HUES6 (cell line): ENCODE results near the gene DUOX2.
A peak's percentile ranks its signal among the peaks of the same experiment; 100 is the strongest.
"Not testable (repeated sequence)": the region's sequence is repeated elsewhere in the genome, so short reads cannot be mapped to it uniquely, and the experiment has no call there.

ENCODE experiments used
- H3K27ac ChIP-seq: 2 replicates; pipeline ENCODE4 v1.7.0; 2013; ENCODE audit warnings: low read depth, mild to moderate bottlenecking, low read length, inconsistent platforms
- H3K27me3 ChIP-seq: 2 replicates; pipeline ENCODE4 v1.6.1; 2013; ENCODE audit warnings: low read length; ENCODE audit not compliant: control insufficient read depth, insufficient read depth
- H3K36me3 ChIP-seq: 2 replicates; pipeline ENCODE4 v1.6.1; 2013; ENCODE audit warnings: low read length; ENCODE audit not compliant: control insufficient read depth, insufficient read depth
- H3K4me1 ChIP-seq: 2 replicates; pipeline ENCODE4 v1.6.1; 2013; ENCODE audit warnings: low read length; ENCODE audit not compliant: control insufficient read depth, insufficient read depth
- H3K4me3 ChIP-seq: 2 replicates; pipeline ENCODE4 v1.5.1; 2013; ENCODE audit warnings: low read depth, low read length
- H3K9ac ChIP-seq: one replicate; pipeline ENCODE4 v1.6.1; 2013; ENCODE audit warnings: mild to moderate bottlenecking, low read length
- H3K9me3 ChIP-seq: 2 replicates; pipeline ENCODE4 v1.6.1; 2013; ENCODE audit warnings: low read depth, low read length; ENCODE audit not compliant: control insufficient read depth, insufficient read depth

DUOX2 gene

GRCh38 chr15:45138814-45139765, 25.1 kb upstream of the DUOX2 start:
- no peaks in the 10 kb centered on the region for H3K4me1 ChIP-seq
- no peak overlapping the region for H3K4me3 ChIP-seq
- no peak overlapping the region for H3K27ac ChIP-seq
- H3K36me3 ChIP-seq = no peaks in the 10 kb centered on the region
- peaks cover 33% of the 10 kb centered on the region for H3K27me3 ChIP-seq
- H3K9me3 ChIP-seq = no peaks in the 10 kb centered on the region
- H3K9ac ChIP-seq = no peak overlapping the region

DNA sequence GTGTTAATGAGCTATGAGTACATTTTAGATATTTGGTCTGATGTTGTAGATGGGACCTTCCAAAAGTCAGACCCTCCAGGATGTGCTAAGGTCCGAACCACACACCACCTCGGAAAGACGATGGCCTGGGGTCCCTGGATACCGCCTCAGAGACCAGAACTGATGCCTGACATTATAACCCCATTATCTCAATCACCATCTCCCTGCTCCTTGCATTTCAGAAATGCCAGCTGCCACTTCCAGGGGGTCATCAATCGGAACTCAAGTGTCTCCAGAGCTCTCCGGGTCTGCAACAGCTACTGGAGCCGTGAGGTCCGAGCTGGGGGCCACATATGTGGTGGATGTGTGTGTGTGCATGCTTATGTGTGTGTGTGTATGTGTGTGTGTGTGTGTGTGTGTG, 23.7 kb upstream of the DUOX2 start:
- H3K36me3 ChIP-seq = no peaks in the 10 kb centered on the region
- no peaks in the 10 kb centered on the region for H3K9me3 ChIP-seq
- no peak overlapping the region for H3K4me3 ChIP-seq
- H3K9ac ChIP-seq = no peak overlapping the region
- no peaks in the 10 kb centered on the region for H3K4me1 ChIP-seq
- H3K27me3 ChIP-seq = peaks cover 47% of the 10 kb centered on the region
- H3K27ac ChIP-seq = no peak overlapping the region

- Histone ChIP-seq H3K9me3 (no peaks in the 10 kb centered on the region), H3K9ac (no peak overlapping the region), H3K4me1 (no peaks in the 10 kb centered on the region), H3K36me3 (no peaks in the 10 kb centered on the region), H3K27ac (no peak overlapping the region), H3K27me3 (peaks cover 60% of the 10 kb centered on the region), H3K4me3 (no peak overlapping the region)
Measured at GRCh38 chr15:45136378-45136764, 22.4 kb upstream of the DUOX2 start.

- H3K4me1 ChIP-seq, H3K4me3 ChIP-seq, H3K27ac ChIP-seq, H3K36me3 ChIP-seq, H3K9ac ChIP-seq, H3K9me3 ChIP-seq: not testable (repeated sequence)
- H3K27me3 ChIP-seq = peaks cover 66% of the 10 kb centered on the region
Measured at GRCh38 chr15:45135705-45136377, 21.9 kb upstream of the DUOX2 start.

- no peak overlapping the region for H3K27ac ChIP-seq
- peaks cover 75% of the 10 kb centered on the region for H3K27me3 ChIP-seq
- H3K9me3 ChIP-seq = no peaks in the 10 kb centered on the region
- peak overlapping the region; percentile 38 for H3K4me3 ChIP-seq
- no peaks in the 10 kb centered on the region for H3K36me3 ChIP-seq
- H3K4me1 ChIP-seq = peaks cover 7% of the 10 kb centered on the region; the same call in 1 of the 2 replicates
- no peak overlapping the region for H3K9ac ChIP-seq
Measured at GRCh38 chr15:45134682-45135604, 21.0 kb upstream of the DUOX2 start.

- Histone ChIP-seq H3K4me1 (peaks cover 8% of the 10 kb centered on the region; the same call in 1 of the 2 replicates), H3K9me3 (no peaks in the 10 kb centered on the region), H3K27ac (no peak overlapping the region), H3K36me3 (no peaks in the 10 kb centered on the region), H3K4me3 (no peak overlapping the region), H3K9ac (no peak overlapping the region), H3K27me3 (peaks cover 84% of the 10 kb centered on the region)
Measured at GRCh38 chr15:45134046-45134445, 20.1 kb upstream of the DUOX2 start.

DNA sequence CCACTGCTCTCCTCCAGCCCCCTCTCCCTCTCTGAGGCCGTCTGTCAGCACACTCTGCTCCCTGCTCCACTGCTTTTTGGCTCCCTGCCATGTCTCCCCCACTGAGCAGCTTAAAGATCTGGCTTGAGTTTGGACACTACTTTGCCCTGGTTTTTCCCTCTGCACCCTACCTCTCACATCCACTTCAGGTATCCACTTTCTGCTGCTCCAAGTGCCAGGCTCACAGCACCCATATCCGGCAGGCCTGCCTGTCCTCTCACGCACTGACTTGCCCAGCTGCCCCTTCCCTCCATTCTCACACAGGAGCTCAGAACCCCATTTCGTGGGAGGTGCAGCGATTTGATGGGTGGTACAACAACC, 19.6 kb upstream of the DUOX2 start:
- Histone ChIP-seq H3K27me3 (peaks cover 89% of the 10 kb centered on the region), H3K9me3 (no peaks in the 10 kb centered on the region), H3K4me3 (no peak overlapping the region), H3K9ac (no peak overlapping the region), H3K4me1 (peaks cover 8% of the 10 kb centered on the region; the same call in 1 of the 2 replicates), H3K36me3 (no peaks in the 10 kb centered on the region), H3K27ac (no peak overlapping the region)

- no peak overlapping the region for H3K27ac ChIP-seq
- H3K9ac ChIP-seq = no peak overlapping the region
- peaks cover 93% of the 10 kb centered on the region for H3K27me3 ChIP-seq
- H3K4me1 ChIP-seq = peaks cover 8% of the 10 kb centered on the region; the same call in 1 of the 2 replicates
- H3K36me3 ChIP-seq = no peaks in the 10 kb centered on the region
- H3K9me3 ChIP-seq = no peaks in the 10 kb centered on the region
- H3K4me3 ChIP-seq = no peak overlapping the region
Measured at GRCh38 chr15:45132844-45133560, 19.0 kb upstream of the DUOX2 start.

DNA sequence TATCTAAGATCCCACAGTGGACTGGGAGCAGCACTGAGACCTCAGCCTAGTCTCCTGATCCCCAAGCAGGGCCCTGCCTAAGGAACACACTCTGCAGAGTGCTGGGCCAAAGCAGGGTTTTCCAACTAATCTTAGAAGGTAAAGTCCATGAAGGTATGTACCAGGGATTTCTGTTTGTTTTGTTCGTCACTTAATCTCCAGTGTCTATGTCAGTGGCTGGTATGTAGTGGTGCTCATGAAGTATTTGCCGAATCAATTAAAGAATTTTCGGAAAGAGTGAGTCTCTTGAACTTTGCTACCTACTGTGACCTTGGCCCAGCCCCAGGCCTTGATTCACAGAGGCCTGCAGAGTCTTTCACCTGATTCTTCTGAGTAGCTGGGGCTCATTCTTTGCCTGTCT, 17.5 kb upstream of the DUOX2 start:
- no peak overlapping the region for H3K4me3 ChIP-seq
- no peak overlapping the region for H3K9ac ChIP-seq
- no peak overlapping the region for H3K27ac ChIP-seq
- peaks cover 8% of the 10 kb centered on the region; the same call in 1 of the 2 replicates for H3K4me1 ChIP-seq
- peaks cover 98% of the 10 kb centered on the region for H3K27me3 ChIP-seq
- no peaks in the 10 kb centered on the region for H3K36me3 ChIP-seq
- no peaks in the 10 kb centered on the region for H3K9me3 ChIP-seq

- H3K9ac ChIP-seq = no peak overlapping the region
- H3K27ac ChIP-seq = no peak overlapping the region
- no peaks in the 10 kb centered on the region for H3K9me3 ChIP-seq
- H3K4me1 ChIP-seq = peaks cover 8% of the 10 kb centered on the region; the same call in 1 of the 2 replicates
- H3K4me3 ChIP-seq = peak overlapping the region; percentile 84
- no peaks in the 10 kb centered on the region for H3K36me3 ChIP-seq
- peaks cover 100% of the 10 kb centered on the region for H3K27me3 ChIP-seq
Measured at GRCh38 chr15:45130291-45131000, 16.5 kb upstream of the DUOX2 start.
